Liver (tissue), 9 donors: ENCODE data around the gene RD3L. TPM values are rescaled to one million over a fixed set of nuclear protein-coding genes. Genes with fewer than 3 reads are reported as not detected.

ENCODE experiments used
- DNase-seq: peaks from one replicate; pipeline ENCODE4 v3.0.0-alpha.2; 2017; ENCODE audit warnings: low spot score
- H3K27ac ChIP-seq, 2 donors: one replicate each; pipeline ENCODE4 v1.7.0; 2013; ENCODE audit warnings: inconsistent platforms in 2 of 2, low read length in 2 of 2, control low read depth in 1 of 2, low read depth in 1 of 2, mild to moderate bottlenecking in 1 of 2
- H3K27me3 ChIP-seq, 4 donors: one replicate each; pipeline versions ENCODE4 v1.6.1 to v1.7.0; 2013; ENCODE audit warnings: low read length in 3 of 4, inconsistent platforms in 1 of 4, mild to moderate bottlenecking in 1 of 4, moderate library complexity in 1 of 4; ENCODE audit not compliant: control insufficient read depth in 4 of 4, insufficient read depth in 4 of 4
- H3K36me3 ChIP-seq, 4 donors: one replicate each; pipeline versions ENCODE4 v1.6.1 to v1.7.0; 2013; ENCODE audit warnings: low read length in 3 of 4, mild to moderate bottlenecking in 3 of 4, low read depth in 1 of 4, moderate library complexity in 1 of 4; ENCODE audit not compliant: control insufficient read depth in 4 of 4, insufficient read depth in 3 of 4
- H3K4me1 ChIP-seq, 4 donors: one replicate each; pipeline versions ENCODE4 v1.6.1 to v1.7.0; 2013; ENCODE audit warnings: low read length in 3 of 4, mild to moderate bottlenecking in 3 of 4, moderate library complexity in 1 of 4; ENCODE audit not compliant: control insufficient read depth in 4 of 4, insufficient read depth in 4 of 4
- H3K4me3 ChIP-seq, 3 donors: one replicate each; pipeline versions ENCODE4 v1.6.1 to v1.7.0; 2013; ENCODE audit warnings: low read length in 3 of 3, control low read depth in 1 of 3, low read depth in 1 of 3, mild to moderate bottlenecking in 1 of 3
- H3K9ac ChIP-seq, 2 donors: one replicate each; pipeline ENCODE4 v1.7.0; 2013; ENCODE audit warnings: low read length in 2 of 2, mild to moderate bottlenecking in 2 of 2, moderate library complexity in 2 of 2, control low read depth in 1 of 2, low read depth in 1 of 2
- H3K9me3 ChIP-seq, 4 donors: one replicate each; pipeline versions ENCODE4 v1.6.1 to v1.7.0; 2013; ENCODE audit warnings: low read length in 3 of 4; ENCODE audit not compliant: control insufficient read depth in 4 of 4
- EGR1 ChIP-seq, 2 donors: IDR thresholded peaks; 2 replicates each; pipeline ENCODE4 v1.6.1; 2016 to 2018; ENCODE audit warnings: antibody characterized with exemption in 2 of 2, low read depth in 2 of 2
- FOXA1 ChIP-seq: IDR thresholded peaks from 2 replicates; pipeline ENCODE4 v1.6.1; 2016; ENCODE audit warnings: antibody characterized with exemption
- FOXA2 ChIP-seq: IDR thresholded peaks from 2 replicates; pipeline ENCODE4 v1.6.1; 2016; ENCODE audit warnings: antibody characterized with exemption
- GABPA ChIP-seq, 2 donors: IDR thresholded peaks in 1 of 2; conservative IDR thresholded peaks in 1 of 2; 2 replicates each; pipeline ENCODE4 v1.6.1; 2016; ENCODE audit warnings: antibody characterized with exemption in 2 of 2, mild to moderate bottlenecking in 1 of 2, moderate library complexity in 1 of 2
- JUND ChIP-seq, 2 donors: IDR thresholded peaks; 2 replicates each; pipeline ENCODE4 v1.6.1; 2016; ENCODE audit warnings: antibody characterized with exemption in 2 of 2
- NR2F2 ChIP-seq: IDR thresholded peaks from 2 replicates; pipeline ENCODE4 v1.6.1; 2016; ENCODE audit warnings: antibody characterized with exemption
- RAD21 ChIP-seq, 2 donors: IDR thresholded peaks; 2 replicates each; pipeline ENCODE4 v1.6.1; 2016; ENCODE audit warnings: antibody characterized with exemption in 2 of 2, mild to moderate bottlenecking in 2 of 2
- RXRA ChIP-seq, 2 donors: IDR thresholded peaks; 2 replicates each; pipeline ENCODE4 v1.6.1; 2017 to 2018; ENCODE audit warnings: antibody characterized with exemption in 2 of 2, mild to moderate bottlenecking in 1 of 2
- SP1 ChIP-seq: IDR thresholded peaks from 2 replicates; pipeline ENCODE4 v1.6.1; 2018; ENCODE audit warnings: antibody characterized with exemption, mild to moderate bottlenecking
- TAF1 ChIP-seq: conservative IDR thresholded peaks from 2 replicates; pipeline ENCODE4 v1.6.1; 2016; ENCODE audit warnings: antibody characterized with exemption, mild to moderate bottlenecking
- YY1 ChIP-seq: IDR thresholded peaks from 2 replicates; pipeline ENCODE4 v1.6.1; 2016; ENCODE audit warnings: antibody characterized with exemption, mild to moderate bottlenecking
- WGBS: extraction: QIAGEN DNeasy Blood & Tissue Kit; methylation state at CpG from one replicate; pipeline ENCODE4 v1.1.7; 2013; 5-methylcytosine and 5-hydroxymethylcytosine counted together
- polyA plus RNA-seq, 2 donors: library from polyadenylated mRNA; stranded (reverse) in 1 of 2; unstranded in 1 of 2; fragments of 200-250 nt in 1 of 2; fragments of >200 nt in 1 of 2; fragmentation: Nextera tagmentation in 1 of 2; extraction: Ambion mirVana in 1 of 2; gene quantifications; one replicate each; pipeline versions ENCODE4 v1.2.1 to v1.2.3, GENCODE V29; 2013 to 2015
- total RNA-seq, 2 donors: library from RNA; depleted of rRNA; stranded (reverse); fragments of >200 nt; gene quantifications; one replicate each; pipeline ENCODE4 v1.2.3, GENCODE V29; 2014
- TF ChIP-seq, protein P1 (sequence below): IDR thresholded peaks from 2 replicates; pipeline ENCODE4 v1.6.1; 2016; ENCODE audit warnings: antibody characterized with exemption
- TF ChIP-seq, protein P2 (sequence below): IDR thresholded peaks from 2 replicates; pipeline ENCODE4 v1.6.1; 2016; ENCODE audit warnings: antibody characterized with exemption, mild to moderate bottlenecking
- TF ChIP-seq, protein P3 (sequence below): fragments of 150-350 bp; IDR thresholded peaks from 2 replicates; pipeline ENCODE4 v1.5.1; 2017; ENCODE audit warnings: improper control_type of control experiment, low read depth, low read length; ENCODE audit not compliant: missing input control
- TF ChIP-seq, protein P4 (sequence below): IDR thresholded peaks from 2 replicates; pipeline ENCODE4 v1.6.1; 2016; ENCODE audit warnings: antibody characterized with exemption
- donor health status: healthy.
- donor health status: healthy.
- donor health status: healthy.
- donor health status: healthy.
- donor health status: healthy.

Gene RD3L
- total RNA-seq (under 1 TPM; 0.09 to 0.17 TPM), polyA plus RNA-seq (under 1 TPM; 0.21 to 0.64 TPM)

DNA sequence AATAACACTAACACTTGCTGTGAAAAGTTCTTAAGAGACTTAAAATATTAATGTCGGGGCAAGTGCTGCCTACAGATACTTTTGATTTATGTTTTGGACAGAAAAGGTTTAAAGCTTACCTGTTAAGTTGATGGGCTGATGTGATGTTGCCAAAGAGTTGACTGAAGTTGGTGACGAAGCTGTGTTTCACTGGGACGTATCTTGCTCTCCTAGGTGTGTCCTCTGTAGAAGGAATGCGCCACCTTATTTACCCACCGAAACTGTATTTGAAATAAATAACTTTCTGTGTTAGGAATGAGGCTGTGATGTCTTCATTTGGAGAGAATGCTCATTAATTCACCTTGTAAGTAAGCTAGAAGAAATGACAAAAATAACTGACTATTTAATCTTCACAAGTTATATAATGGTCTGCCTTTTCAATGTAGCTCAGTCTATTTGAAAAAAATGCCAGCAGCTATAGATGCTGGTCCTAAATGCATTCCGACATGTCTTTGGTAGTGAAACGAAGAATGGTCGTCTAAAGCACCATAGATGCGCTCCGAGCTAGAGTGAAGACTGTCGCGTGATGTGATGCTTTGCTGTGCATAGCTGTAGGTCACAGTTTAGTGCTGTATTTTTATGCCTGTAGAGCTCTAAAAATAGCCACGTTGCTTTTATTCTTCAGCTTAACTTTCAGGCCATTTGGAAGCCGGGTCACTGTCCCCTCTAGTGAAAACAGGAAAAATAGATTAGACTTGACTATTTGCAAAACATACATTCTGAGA lies at the start of gene RD3L:
Gene RD3L (minus strand): TSS at position 557 of the 764 bp plus-strand sequence. CDS start 834 bp downstream, outside the sequence.
- Histone ChIP-seq H3K9ac (no peak within 1 kb of the TSS), H3K27me3 (peaks cover 0 to 13% (median 2%) of the 10 kb centered on the region in 4 donors), H3K4me3 (no peak within 1 kb of the TSS), H3K27ac (no peak within 1 kb of the TSS), H3K9me3 (no peaks in the 10 kb centered on the region), H3K4me1 (no peaks in the 10 kb centered on the region), H3K36me3 (no peaks in the 10 kb centered on the region)
- TF ChIP-seq NR2F2 = no peak
- no peak for TF ChIP-seq EGR1 (IDR thresholded peaks at IDR 0.05; ENCODE audit: low read depth in 2 of 2)
- TF ChIP-seq, protein P1, sequence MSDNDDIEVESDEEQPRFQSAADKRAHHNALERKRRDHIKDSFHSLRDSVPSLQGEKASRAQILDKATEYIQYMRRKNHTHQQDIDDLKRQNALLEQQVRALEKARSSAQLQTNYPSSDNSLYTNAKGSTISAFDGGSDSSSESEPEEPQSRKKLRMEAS = no peak
- TF ChIP-seq YY1 = no peak
- TF ChIP-seq GABPA (IDR thresholded peaks at IDR 0.05 in 1 of 2, conservative IDR thresholded peaks at IDR 0.05 in 1 of 2) = no peak
- no peak for TF ChIP-seq TAF1
- no peak for TF ChIP-seq FOXA2
- TF ChIP-seq, protein P2, sequence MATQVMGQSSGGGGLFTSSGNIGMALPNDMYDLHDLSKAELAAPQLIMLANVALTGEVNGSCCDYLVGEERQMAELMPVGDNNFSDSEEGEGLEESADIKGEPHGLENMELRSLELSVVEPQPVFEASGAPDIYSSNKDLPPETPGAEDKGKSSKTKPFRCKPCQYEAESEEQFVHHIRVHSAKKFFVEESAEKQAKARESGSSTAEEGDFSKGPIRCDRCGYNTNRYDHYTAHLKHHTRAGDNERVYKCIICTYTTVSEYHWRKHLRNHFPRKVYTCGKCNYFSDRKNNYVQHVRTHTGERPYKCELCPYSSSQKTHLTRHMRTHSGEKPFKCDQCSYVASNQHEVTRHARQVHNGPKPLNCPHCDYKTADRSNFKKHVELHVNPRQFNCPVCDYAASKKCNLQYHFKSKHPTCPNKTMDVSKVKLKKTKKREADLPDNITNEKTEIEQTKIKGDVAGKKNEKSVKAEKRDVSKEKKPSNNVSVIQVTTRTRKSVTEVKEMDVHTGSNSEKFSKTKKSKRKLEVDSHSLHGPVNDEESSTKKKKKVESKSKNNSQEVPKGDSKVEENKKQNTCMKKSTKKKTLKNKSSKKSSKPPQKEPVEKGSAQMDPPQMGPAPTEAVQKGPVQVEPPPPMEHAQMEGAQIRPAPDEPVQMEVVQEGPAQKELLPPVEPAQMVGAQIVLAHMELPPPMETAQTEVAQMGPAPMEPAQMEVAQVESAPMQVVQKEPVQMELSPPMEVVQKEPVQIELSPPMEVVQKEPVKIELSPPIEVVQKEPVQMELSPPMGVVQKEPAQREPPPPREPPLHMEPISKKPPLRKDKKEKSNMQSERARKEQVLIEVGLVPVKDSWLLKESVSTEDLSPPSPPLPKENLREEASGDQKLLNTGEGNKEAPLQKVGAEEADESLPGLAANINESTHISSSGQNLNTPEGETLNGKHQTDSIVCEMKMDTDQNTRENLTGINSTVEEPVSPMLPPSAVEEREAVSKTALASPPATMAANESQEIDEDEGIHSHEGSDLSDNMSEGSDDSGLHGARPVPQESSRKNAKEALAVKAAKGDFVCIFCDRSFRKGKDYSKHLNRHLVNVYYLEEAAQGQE = no peak
- peak in 1 of 2 donors; percentile 16 for TF ChIP-seq RXRA (IDR thresholded peaks at IDR 0.05)
- no peak for DNase-seq
- 69% methylated on average over 14 of the region's 14 CpGs for WGBS

DNA sequence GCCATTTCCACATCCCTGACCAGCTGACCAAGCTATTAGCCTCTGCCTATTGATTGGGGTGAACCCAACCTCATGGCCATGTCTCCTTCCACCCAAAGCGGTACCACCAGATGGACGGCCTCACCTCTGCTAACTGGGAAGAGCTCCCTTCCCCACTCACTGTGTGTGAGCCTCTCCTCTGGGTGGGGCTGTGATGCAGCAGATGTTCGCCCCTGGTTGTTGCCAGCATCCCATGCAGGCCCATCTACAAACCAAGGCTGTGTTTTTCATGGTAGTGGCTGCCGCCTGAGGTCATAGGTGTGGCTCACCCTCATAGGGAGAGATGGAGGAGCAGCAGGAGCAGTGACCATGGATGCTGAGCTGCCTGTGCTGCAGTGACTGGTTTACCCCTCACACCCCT lies 47.6 kb upstream of the RD3L start:
- Histone ChIP-seq H3K9ac (no peak overlapping the region), H3K36me3 (no peaks in the 10 kb centered on the region), H3K4me1 (peaks cover 0 to 3% (median 0%) of the 10 kb centered on the region in 4 donors), H3K9me3 (peaks cover 0 to 2% (median 1%) of the 10 kb centered on the region in 4 donors), H3K4me3 (no peak overlapping the region), H3K27me3 (no peaks in the 10 kb centered on the region), H3K27ac (no peak overlapping the region)
- WGBS = 92% methylated on average over 4 of the region's 4 CpGs
- DNase-seq = no peak
- TF ChIP-seq RAD21 (IDR thresholded peaks at IDR 0.05) (no peak), FOXA1 (no peak), FOXA2 (no peak), NR2F2 (no peak), SP1 (no peak), JUND (IDR thresholded peaks at IDR 0.05) (no peak)
- TF ChIP-seq, protein P3, sequence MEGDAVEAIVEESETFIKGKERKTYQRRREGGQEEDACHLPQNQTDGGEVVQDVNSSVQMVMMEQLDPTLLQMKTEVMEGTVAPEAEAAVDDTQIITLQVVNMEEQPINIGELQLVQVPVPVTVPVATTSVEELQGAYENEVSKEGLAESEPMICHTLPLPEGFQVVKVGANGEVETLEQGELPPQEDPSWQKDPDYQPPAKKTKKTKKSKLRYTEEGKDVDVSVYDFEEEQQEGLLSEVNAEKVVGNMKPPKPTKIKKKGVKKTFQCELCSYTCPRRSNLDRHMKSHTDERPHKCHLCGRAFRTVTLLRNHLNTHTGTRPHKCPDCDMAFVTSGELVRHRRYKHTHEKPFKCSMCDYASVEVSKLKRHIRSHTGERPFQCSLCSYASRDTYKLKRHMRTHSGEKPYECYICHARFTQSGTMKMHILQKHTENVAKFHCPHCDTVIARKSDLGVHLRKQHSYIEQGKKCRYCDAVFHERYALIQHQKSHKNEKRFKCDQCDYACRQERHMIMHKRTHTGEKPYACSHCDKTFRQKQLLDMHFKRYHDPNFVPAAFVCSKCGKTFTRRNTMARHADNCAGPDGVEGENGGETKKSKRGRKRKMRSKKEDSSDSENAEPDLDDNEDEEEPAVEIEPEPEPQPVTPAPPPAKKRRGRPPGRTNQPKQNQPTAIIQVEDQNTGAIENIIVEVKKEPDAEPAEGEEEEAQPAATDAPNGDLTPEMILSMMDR = no peak
- TF ChIP-seq, protein P4, sequence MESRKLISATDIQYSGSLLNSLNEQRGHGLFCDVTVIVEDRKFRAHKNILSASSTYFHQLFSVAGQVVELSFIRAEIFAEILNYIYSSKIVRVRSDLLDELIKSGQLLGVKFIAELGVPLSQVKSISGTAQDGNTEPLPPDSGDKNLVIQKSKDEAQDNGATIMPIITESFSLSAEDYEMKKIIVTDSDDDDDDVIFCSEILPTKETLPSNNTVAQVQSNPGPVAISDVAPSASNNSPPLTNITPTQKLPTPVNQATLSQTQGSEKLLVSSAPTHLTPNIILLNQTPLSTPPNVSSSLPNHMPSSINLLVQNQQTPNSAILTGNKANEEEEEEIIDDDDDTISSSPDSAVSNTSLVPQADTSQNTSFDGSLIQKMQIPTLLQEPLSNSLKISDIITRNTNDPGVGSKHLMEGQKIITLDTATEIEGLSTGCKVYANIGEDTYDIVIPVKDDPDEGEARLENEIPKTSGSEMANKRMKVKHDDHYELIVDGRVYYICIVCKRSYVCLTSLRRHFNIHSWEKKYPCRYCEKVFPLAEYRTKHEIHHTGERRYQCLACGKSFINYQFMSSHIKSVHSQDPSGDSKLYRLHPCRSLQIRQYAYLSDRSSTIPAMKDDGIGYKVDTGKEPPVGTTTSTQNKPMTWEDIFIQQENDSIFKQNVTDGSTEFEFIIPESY = no peak
